Measurements from ENCODE around the gene USP30. TPM values are rescaled to one million over a fixed set of nuclear protein-coding genes. Genes with fewer than 3 reads are reported as not detected.

Gene USP30
- total RNA-seq, 1 experiment from 2014 or later = 7.8 TPM

- no peak overlapping the region for H3K9ac ChIP-seq (ENCODE audit: extremely low read depth, insufficient read length, low read length)
- H3K14ac ChIP-seq (ENCODE audit: insufficient read depth, low read length) = no peak overlapping the region
- peaks cover 6% of the 10 kb centered on the region for H3K23me2 ChIP-seq (ENCODE audit: insufficient read length, low read depth, low read length, poor library complexity, severe bottlenecking)
- no peak overlapping the region for H3T11ph ChIP-seq (ENCODE audit: low read length)
- H4K5ac ChIP-seq (ENCODE audit: insufficient read length, low read depth, low read length) = no peak overlapping the region
- H2AFZ ChIP-seq (ENCODE audit: low read length) = no peak overlapping the region
- H2BK12ac ChIP-seq (ENCODE audit: insufficient read length, low read depth, low read length) = no peak overlapping the region
- H3K9me3 Mint-ChIP-seq = no peaks in the 10 kb centered on the region
- H4K8ac ChIP-seq (replicated peaks; ENCODE audit: insufficient read length, low read depth, low read length) = no peak overlapping the region
- no peak overlapping the region for H2BK20ac ChIP-seq (ENCODE audit: low read depth, low read length, poor library complexity, severe bottlenecking)
- no peak overlapping the region for H2BK120ac ChIP-seq (ENCODE audit: low read depth, low read length, poor library complexity, severe bottlenecking)
- H3K4me1 Mint-ChIP-seq = peaks cover 10 to 19% of the 10 kb centered on the region in 2 experiments; a peak in 2 of 4 replicates
- H3K4ac ChIP-seq (ENCODE audit: low read depth, low read length) = no peak overlapping the region
- no peak overlapping the region; a peak in 1 of 5 replicates for H3K4me3 Mint-ChIP-seq
- no peak for DNase-seq
- no peak overlapping the region for H3K56ac ChIP-seq (ENCODE audit: insufficient read length, low read depth, low read length)
- no peaks in the 10 kb centered on the region for H3K79me2 ChIP-seq (ENCODE audit: insufficient read depth, low read length)
- H3K27me3 ChIP-seq (ENCODE audit: insufficient read depth, low read length) = no peaks in the 10 kb centered on the region
- H3K27ac ChIP-seq (ENCODE audit: insufficient read length, low read depth, low read length) = no peak overlapping the region
- no peak overlapping the region for H4K91ac ChIP-seq (ENCODE audit: insufficient read length, low read depth, low read length)
- H3K79me1 ChIP-seq (ENCODE audit: insufficient read depth, low read depth, low read length, poor library complexity, severe bottlenecking) = no peaks in the 10 kb centered on the region
- TF ChIP-seq CTCF (conservative IDR thresholded peaks at IDR 0.05) = no peak
- H2BK15ac ChIP-seq (ENCODE audit: low read depth, low read length) = no peak overlapping the region
- no peaks in the 10 kb centered on the region for H3K4me1 ChIP-seq (ENCODE audit: insufficient read depth, low read length)
- H3K27ac Mint-ChIP-seq = peak overlapping the region in 2 of 3 experiments; percentile 11 to 17; a peak in 4 of 7 replicates
- no peak overlapping the region for H3K4me2 ChIP-seq (ENCODE audit: insufficient read depth, insufficient read length, low read length)
- no peak overlapping the region for H2AK5ac ChIP-seq (ENCODE audit: insufficient read length, low read length)
- H2BK5ac ChIP-seq (ENCODE audit: insufficient read length, low read length) = no peak overlapping the region
- no peaks in the 10 kb centered on the region for H3K9me3 ChIP-seq (ENCODE audit: control insufficient read depth, low read depth, low read length)
- H3K36me3 Mint-ChIP-seq (ENCODE audit: insufficient read depth in 1 of 3, low read depth in 3 of 3) = peaks cover 12 to 54% (median 47%) of the 10 kb centered on the region in 3 experiments
- WGBS (ENCODE audit: extremely low coverage, insufficient read length, low lambda C conversion rate) = no CpG with 5 or more reads among the region's 6 CpGs
- H3K27me3 Mint-ChIP-seq (ENCODE audit: low read depth) = peaks cover 14% of the 10 kb centered on the region
- H3K23ac ChIP-seq (ENCODE audit: insufficient read length, low read depth, low read length) = no peak overlapping the region
- H4K20me1 ChIP-seq (ENCODE audit: control insufficient read depth, insufficient read depth, insufficient read length) = no peaks in the 10 kb centered on the region
- no peak overlapping the region for H3K18ac ChIP-seq (ENCODE audit: insufficient read length, low read depth, low read length)
These were observed 36.4 kb downstream of the USP30 start for GRCh38 chr12:109088818-109089217.
